ENCODE results near the gene COQ10A. TPM values are rescaled to one million over a fixed set of nuclear protein-coding genes. Genes with fewer than 3 reads are reported as not detected.

COQ10A gene
- total RNA-seq, 2 donors from 2014 or later: 15.9 to 17.6 TPM

- Histone ChIP-seq H3K4me3 (peak overlapping the region; percentile 69 to 95), H3K36me3 (peaks cover 0 to 5% of the 10 kb centered on the region in 2 donors), H3K27me3 (replicated peaks; ENCODE audit: insufficient read depth) (no peaks in the 10 kb centered on the region), H3K9me3 (no peaks in the 10 kb centered on the region), H3K4me1 (replicated peaks) (no peaks in the 10 kb centered on the region), H3K27ac (peak overlapping the region; percentile 87 to 91)
- WGBS: 3% methylated on average over 11 of the region's 11 CpGs
- DNase-seq (ENCODE audit: low spot score): no peak
- intact Hi-C loops (cut with DNase I): loop anchor here (5.0 kb wide), 1 partner anchor 147 kb away; no protein-coding TSS in a partner anchor
- TF ChIP-seq POLR2A (IDR thresholded peaks at IDR 0.05): no peak
These were observed 48.5 kb downstream of the COQ10A start for GRCh38 chr12:56315249-56315621.

- peak within 1 kb of the TSS; percentile 69 to 95 for H3K4me3 ChIP-seq
- under 1% methylated on average over 58 of the region's 62 CpGs for WGBS
- H3K36me3 ChIP-seq: peaks cover 0 to 5% of the 10 kb centered on the region in 2 donors
- intact Hi-C loops (cut with DNase I): loop anchor here (5.0 kb wide), 1 partner anchor 146 kb away; no protein-coding TSS in a partner anchor
- peak; percentile 92 for DNase-seq (ENCODE audit: low spot score)
- peak in 3 of 4 experiments; percentile 7 to 32 (median 23) for TF ChIP-seq CTCF (IDR thresholded peaks at IDR 0.05)
- peak; percentile 53 for TF ChIP-seq POLR2A (IDR thresholded peaks at IDR 0.05)
- peak; percentile 88 for TF ChIP-seq POLR2AphosphoS5 (IDR thresholded peaks at IDR 0.05)
- peak within 1 kb of the TSS; percentile 87 to 91 for H3K27ac ChIP-seq
- H3K9me3 ChIP-seq: no peaks in the 10 kb centered on the region
- no peaks in the 10 kb centered on the region for H3K27me3 ChIP-seq (replicated peaks; ENCODE audit: insufficient read depth)
- no peaks in the 10 kb centered on the region for H3K4me1 ChIP-seq (replicated peaks)
These were observed 49.1 kb downstream of the COQ10A start, which contains the start of gene CNPY2 for GRCh38 chr12:56315622-56316473. Gene CNPY2 (minus strand): TSS chr12:56315988. CDS start chr12:56315217, 771 bp downstream.

GRCh38 chr12:56317675-56318074 lies 50.9 kb downstream of the COQ10A start:
- 92% methylated on average over 3 of the region's 3 CpGs for WGBS
- Histone ChIP-seq H3K9me3 (no peaks in the 10 kb centered on the region), H3K27me3 (replicated peaks; ENCODE audit: insufficient read depth) (no peaks in the 10 kb centered on the region), H3K27ac (no peak overlapping the region), H3K4me3 (no peak overlapping the region), H3K4me1 (replicated peaks) (no peaks in the 10 kb centered on the region), H3K36me3 (peaks cover 5 to 11% of the 10 kb centered on the region in 2 donors)
- intact Hi-C loops (cut with DNase I): loop anchor here (5.0 kb wide), 1 partner anchor 145 kb away; no protein-coding TSS in a partner anchor
- no peak for TF ChIP-seq POLR2AphosphoS5 (IDR thresholded peaks at IDR 0.05)
- no peak for TF ChIP-seq POLR2A (IDR thresholded peaks at IDR 0.05)
- TF ChIP-seq CTCF (IDR thresholded peaks at IDR 0.05): no peak
- DNase-seq (ENCODE audit: low spot score): no peak

Other genes with a start within 250 kb of the COQ10A start
- gene IKZF4, start 245.9 kb upstream of the COQ10A start, total RNA-seq: 1 to 10 TPM; 2.2 to 6.2 TPM
- gene RPS26, start 225.0 kb upstream of the COQ10A start, total RNA-seq: 1,000 to 10,000 TPM in 1 of 2 donors, 100 to 1,000 TPM in 1; 284 to 1,659 TPM
- 100 to 1,000 TPM in 1 of 2 donors, 10 to 100 TPM in 1; 77.3 to 117 TPM for gene ERBB3, start 186.8 kb upstream of the COQ10A start, total RNA-seq
- gene PA2G4, start 162.4 kb upstream of the COQ10A start, total RNA-seq: 10 to 100 TPM; 75.0 to 93.3 TPM
- 1,000 to 10,000 TPM; 2,549 to 4,385 TPM for gene RPL41, start 150.3 kb upstream of the COQ10A start, total RNA-seq
- 1 to 10 TPM; 4.6 to 9.1 TPM for gene ZC3H10, start 148.7 kb upstream of the COQ10A start, total RNA-seq
- gene ESYT1, start 138.7 kb upstream of the COQ10A start, total RNA-seq: 100 to 1,000 TPM in 1 of 2 donors, 10 to 100 TPM in 1; 66.8 to 167 TPM
- 100 to 1,000 TPM in 1 of 2 donors, 10 to 100 TPM in 1; 66.4 to 203 TPM for gene MYL6B, start 114.4 kb upstream of the COQ10A start, total RNA-seq
- 1,000 to 10,000 TPM; 1,587 to 1,792 TPM for gene MYL6, start 108.6 kb upstream of the COQ10A start, total RNA-seq
- gene SMARCC2, start 77.5 kb upstream of the COQ10A start, total RNA-seq: 100 to 1,000 TPM in 1 of 2 donors, 10 to 100 TPM in 1; 60.4 to 101 TPM
- 10 to 100 TPM; 74.4 to 90.4 TPM for gene RNF41, start 45.0 kb upstream of the COQ10A start, total RNA-seq
- gene NABP2, start 42.6 kb upstream of the COQ10A start, total RNA-seq: 10 to 100 TPM; 21.4 to 33.2 TPM
- gene SLC39A5, start 36.9 kb upstream of the COQ10A start, total RNA-seq: not detected
- 10 to 100 TPM; 18.5 to 29.0 TPM for gene ANKRD52, start 8.6 kb upstream of the COQ10A start, total RNA-seq
- 100 to 1,000 TPM; 106 to 110 TPM for gene CS, start 33.4 kb downstream of the COQ10A start, total RNA-seq
- 100 to 1,000 TPM in 1 of 2 donors, 10 to 100 TPM in 1; 97.7 to 101 TPM for gene CNPY2, start 49.0 kb downstream of the COQ10A start, total RNA-seq
- 10 to 100 TPM; 31.8 to 60.8 TPM for gene PAN2, start 67.1 kb downstream of the COQ10A start, total RNA-seq
- not detected for gene IL23A, start 71.9 kb downstream of the COQ10A start, total RNA-seq
- 100 to 1,000 TPM in 1 of 2 donors, 10 to 100 TPM in 1; 99.8 to 128 TPM for gene STAT2, start 93.2 kb downstream of the COQ10A start, total RNA-seq
- 1 to 10 TPM in 1 of 2 donors, under 1 TPM in 1; 0.62 to 1.1 TPM for gene APOF, start 95.9 kb downstream of the COQ10A start, total RNA-seq
- 10 to 100 TPM in 1 of 2 donors, 1 to 10 TPM in 1; 8.0 to 12.3 TPM for gene TIMELESS, start 182.5 kb downstream of the COQ10A start, total RNA-seq
- gene MIP, start 187.7 kb downstream of the COQ10A start, total RNA-seq: not detected
- gene SPRYD4, start 201.6 kb downstream of the COQ10A start, total RNA-seq: 1 to 10 TPM; 2.6 to 5.1 TPM
- gene GLS2, start 221.2 kb downstream of the COQ10A start, total RNA-seq: 1 to 10 TPM; 4.1 to 6.6 TPM